Measurements from ENCODE around the gene XG.
"Not testable (repeated sequence)": the region's sequence is repeated elsewhere in the genome, so short reads cannot be mapped to it uniquely, and the experiment has no call there.

Gene XG

GRCh38 chrX:2781698-2782097 is 29.9 kb downstream of the XG start:
- no peak for DNase-seq

GRCh38 chrX:2782171-2782570 is 30.3 kb downstream of the XG start:
- no peak for DNase-seq

GRCh38 chrX:2782778-2783177 is 30.9 kb downstream of the XG start:
- no peak for DNase-seq

- DNase-seq, result no peak
Measured at GRCh38 chrX:2784026-2784425, 32.2 kb downstream of the XG start.

- DNase-seq, result no peak
Measured at GRCh38 chrX:2785538-2785937, 33.7 kb downstream of the XG start.

GRCh38 chrX:2788980-2789379 is 37.1 kb downstream of the XG start:
- DNase-seq, result no peak

- no peak for DNase-seq
Measured at GRCh38 chrX:2789569-2789968, 37.7 kb downstream of the XG start.

GRCh38 chrX:2793752-2794151 is 41.9 kb downstream of the XG start:
- no peak for DNase-seq

GRCh38 chrX:2794336-2794735 is 42.5 kb downstream of the XG start:
- no peak for DNase-seq

GRCh38 chrX:2796808-2797207 is 45.0 kb downstream of the XG start:
- not testable (repeated sequence) for DNase-seq

GRCh38 chrX:2799369-2799768 is 47.5 kb downstream of the XG start:
- DNase-seq, result no peak

GRCh38 chrX:2799980-2800379 is 48.1 kb downstream of the XG start:
- not testable (repeated sequence) for DNase-seq

GRCh38 chrX:2801223-2801622 is 49.4 kb downstream of the XG start:
- DNase-seq, result no peak

GRCh38 chrX:2802376-2803090 is 50.7 kb downstream of the XG start:
- not testable (repeated sequence) for DNase-seq

GRCh38 chrX:2803486-2803885 is 51.6 kb downstream of the XG start:
- not testable (repeated sequence) for DNase-seq

GRCh38 chrX:2804106-2804843 is 52.4 kb downstream of the XG start:
- DNase-seq, result not testable (repeated sequence)

- DNase-seq, result not testable (repeated sequence)
Measured at GRCh38 chrX:2804858-2805257, 53.0 kb downstream of the XG start.

- no peak for DNase-seq
Measured at GRCh38 chrX:2811271-2811670, 59.4 kb downstream of the XG start.

GRCh38 chrX:2812161-2812907 is 60.5 kb downstream of the XG start:
- DNase-seq, result peak; percentile 72

GRCh38 chrX:2817036-2817435 is 65.2 kb downstream of the XG start:
- DNase-seq, result no peak

GRCh38 chrX:2819345-2820135 is 67.7 kb downstream of the XG start:
- no peak for DNase-seq

- DNase-seq, result no peak
Measured at GRCh38 chrX:2820136-2820771, 68.4 kb downstream of the XG start.

All from activated effector memory CD4-positive, alpha-beta T cell treated with anti-CD3 and anti-CD28 coated beads, Interleukin-2, amount 50 U/mL, for 16 hours (primary cell).